Skin of body (tissue), 2 donors: ENCODE measurements around the gene NRG2. TPM values are rescaled to one million over a fixed set of nuclear protein-coding genes. Genes with fewer than 3 reads are reported as not detected.

Experiments
- DNase-seq: peaks from one replicate; lab custom pipeline; 2025; lab: John Stamatoyannopoulos, UW
- total RNA-seq: library from RNA; depleted of rRNA; stranded (reverse); fragments of >200 nt; gene quantifications from one replicate; pipeline ENCODE4 v1.2.3, GENCODE V29; 2014

The NRG2 gene
- total RNA-seq, 1 donor from 2014 or later: 0.99 TPM

DNA sequence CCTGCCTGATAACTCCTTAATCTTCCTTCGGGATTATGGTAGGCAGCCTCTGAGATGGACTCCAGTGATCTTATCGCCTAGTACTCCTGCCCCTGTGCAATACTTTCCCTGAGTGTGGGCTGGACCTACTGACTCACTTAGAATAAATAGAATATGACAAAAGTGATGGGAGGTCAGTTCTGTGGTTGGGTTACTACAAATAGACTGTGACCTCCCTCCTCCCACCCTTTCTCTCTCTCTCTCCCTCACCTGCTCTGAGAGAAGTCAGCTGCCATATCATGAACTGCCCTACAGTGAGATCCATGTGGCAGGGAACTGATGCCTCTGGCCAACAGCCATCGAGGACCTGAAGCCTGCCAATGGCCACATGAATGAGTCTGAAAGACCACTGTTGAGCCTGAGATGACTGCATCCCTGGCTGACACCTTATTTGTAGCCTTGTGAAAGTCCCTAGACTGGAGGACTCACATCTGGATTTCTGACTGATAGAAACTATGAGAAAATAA is 31.7 kb downstream of the NRG2 start:
- no peak for DNase-seq

- no peak for DNase-seq
These were observed 32.3 kb downstream of the NRG2 start for GRCh38 chr5:140010798-140011197.

- no peak for DNase-seq
These were observed 35.8 kb downstream of the NRG2 start for GRCh38 chr5:140007311-140007710.

GRCh38 chr5:140005145-140005591 is 37.9 kb downstream of the NRG2 start:
- DNase-seq: no peak

DNA sequence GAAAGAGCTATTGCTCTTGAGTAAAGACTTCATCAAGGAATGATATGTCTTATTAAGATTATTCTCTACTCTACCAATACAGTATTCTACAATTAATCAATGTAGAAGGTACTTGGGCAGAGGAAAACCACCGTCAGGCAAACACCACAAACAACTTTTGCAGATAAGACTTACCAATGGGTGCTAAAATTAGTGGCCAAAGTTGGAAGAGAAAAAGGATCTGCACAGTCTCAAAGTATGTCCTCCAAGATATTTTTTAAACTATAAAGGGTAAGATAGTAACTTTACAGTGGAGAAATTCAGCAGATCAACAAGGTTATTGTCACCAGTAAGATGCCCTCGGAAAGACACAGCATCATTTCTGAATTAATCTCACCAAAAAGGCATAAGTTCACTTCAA is 38.9 kb downstream of the NRG2 start:
- no peak for DNase-seq

DNA sequence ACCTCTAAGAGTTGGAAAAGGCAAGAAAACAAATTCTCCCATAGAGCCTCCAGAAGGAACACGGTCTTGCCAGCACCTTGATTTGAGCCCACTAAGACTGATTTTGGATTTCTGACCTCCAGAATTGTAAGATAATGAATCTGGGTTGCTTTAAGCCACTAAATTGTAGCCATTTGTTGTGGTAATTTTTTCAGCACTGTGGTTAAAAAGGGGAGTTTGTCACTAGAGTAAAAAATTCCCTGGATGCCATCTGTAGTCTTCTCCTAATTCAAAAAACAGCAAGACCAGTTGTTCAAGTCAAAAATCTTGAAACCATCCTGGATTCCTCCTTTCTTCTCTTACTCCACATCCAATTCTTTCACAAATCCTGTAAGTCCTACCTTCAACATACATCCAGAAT is 39.6 kb downstream of the NRG2 start:
- DNase-seq: no peak

DNA sequence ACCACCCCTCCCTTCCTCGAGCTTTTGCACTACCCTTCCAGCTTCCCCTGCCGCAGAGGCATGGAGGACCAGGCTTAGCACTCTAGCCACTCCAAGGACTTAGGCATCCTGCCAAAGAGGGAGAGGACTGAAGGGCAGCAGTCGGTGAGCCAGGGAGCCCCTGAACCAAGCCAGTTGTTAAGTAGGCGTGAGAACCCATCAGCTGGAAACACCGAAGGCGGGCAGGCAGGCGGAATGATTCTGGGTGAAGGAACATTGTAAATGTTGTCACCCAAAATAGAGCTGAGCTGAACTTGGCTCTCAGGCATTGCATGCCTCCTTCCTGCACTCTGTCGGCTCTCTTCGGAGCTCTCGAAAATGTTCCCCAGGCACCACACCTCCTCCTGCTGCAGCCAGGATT is 42.8 kb downstream of the NRG2 start:
- no peak for DNase-seq

- no peak for DNase-seq
These were observed 44.3 kb downstream of the NRG2 start for GRCh38 chr5:139998837-139999236.

DNA sequence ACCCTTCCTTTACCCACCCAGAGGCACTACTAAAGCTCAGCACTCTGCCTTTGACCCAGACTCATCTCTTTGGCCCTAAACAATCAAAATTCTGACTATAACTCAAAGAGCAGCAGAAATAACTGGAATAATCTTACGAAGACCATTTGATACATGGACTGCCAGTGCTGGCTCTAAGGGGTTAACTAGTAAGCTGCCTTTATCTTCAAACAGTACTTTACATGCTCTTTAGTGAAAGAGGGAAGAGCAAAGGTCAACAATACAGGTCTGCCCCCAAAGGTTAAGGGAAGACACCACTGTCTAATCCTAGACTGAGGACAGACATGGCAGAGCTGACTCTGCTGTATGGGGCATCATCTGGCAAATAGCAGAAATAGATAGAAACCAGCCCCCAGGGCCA is 45.8 kb downstream of the NRG2 start:
- DNase-seq: no peak

DNA sequence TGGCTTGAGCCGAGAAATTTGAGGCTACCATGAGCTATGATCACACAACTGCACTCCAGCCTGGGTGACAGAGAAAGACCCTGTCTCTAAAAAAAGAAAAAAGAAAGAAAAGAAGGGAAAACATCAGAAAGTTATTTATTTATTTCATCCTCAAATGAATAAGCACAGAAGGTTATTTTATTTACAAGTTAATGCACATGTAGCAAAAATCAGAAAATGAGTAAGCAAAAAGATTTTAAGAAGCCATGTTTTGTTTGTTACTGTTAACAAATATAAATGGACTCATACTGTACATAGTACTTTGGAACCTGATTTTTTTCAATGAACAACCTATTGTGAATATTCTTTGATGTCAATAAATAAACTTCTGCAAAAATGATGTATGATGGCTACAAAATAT is 47.2 kb downstream of the NRG2 start:
- no peak for DNase-seq

- no peak for DNase-seq
These were observed 48.9 kb downstream of the NRG2 start for GRCh38 chr5:139994234-139994633.

DNA sequence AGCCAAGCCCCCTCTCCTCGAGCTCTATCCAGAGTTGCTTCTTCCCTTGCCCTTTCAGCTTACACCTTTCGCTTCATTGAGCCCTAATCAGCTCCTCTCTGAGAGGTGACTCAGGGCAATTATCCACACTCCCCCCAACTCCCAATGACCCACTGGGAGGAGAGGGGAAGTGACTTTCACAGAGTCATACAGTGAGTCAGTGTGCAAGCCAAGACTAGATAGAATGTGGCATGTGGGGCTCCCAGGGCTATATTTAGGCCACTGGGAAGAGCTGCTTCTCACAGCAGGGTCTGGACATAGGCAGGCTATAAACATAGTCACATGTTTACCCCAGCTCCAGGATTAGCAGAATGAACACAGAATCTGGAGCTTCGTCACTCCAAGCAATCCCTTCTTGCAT is 57.4 kb downstream of the NRG2 start:
- no peak for DNase-seq

DNA sequence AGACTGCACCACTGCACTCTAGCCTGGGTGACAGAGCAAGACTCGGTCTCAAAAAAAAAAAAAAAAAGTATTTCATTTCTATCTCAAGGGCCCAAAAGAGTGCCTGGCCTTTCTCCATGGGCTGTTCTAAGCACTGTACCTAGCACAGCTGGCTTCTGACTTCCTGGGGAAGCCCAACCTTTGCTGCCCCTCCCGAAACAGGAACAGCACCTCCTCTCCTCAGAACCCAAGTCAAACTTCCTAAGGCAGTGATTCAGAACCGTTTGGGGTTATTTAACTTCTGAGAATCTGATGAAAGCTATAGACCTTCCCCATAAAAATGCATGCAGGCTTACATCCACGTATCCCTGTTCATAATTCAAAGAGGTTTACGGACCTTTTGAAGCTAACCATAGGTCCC is 57.8 kb downstream of the NRG2 start:
- DNase-seq: no peak

DNA sequence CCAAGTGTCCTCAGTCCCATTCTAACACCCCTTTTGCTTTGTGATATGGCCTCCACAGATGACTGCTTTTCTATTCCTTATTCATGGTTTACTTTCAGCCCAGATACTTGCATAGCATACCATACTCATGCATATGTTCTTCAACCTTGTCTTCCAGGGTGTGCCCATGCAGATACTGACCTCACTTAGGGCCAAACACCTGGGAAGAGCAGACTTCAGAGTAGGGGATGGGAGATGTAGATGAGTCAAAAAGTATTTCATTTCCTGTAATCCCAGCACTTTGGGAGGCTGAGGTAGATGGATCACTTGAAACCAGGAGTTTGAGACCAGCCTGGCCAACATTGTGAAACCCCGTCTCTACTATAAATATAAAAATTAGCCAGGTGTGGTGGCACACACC is 58.3 kb downstream of the NRG2 start:
- DNase-seq: no peak

DNA sequence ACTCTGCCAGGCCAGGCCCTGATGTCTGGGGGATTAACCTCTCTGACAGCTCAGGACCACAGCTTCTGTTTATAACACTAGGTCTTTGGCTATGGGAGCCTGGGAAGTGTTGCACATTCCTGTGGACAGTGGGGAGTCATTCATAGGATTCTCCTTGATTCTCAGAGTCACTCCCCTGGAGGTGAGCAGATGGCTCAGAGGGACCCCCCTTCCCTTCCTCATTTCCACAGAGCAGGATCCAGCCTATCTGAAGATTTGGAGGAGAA is 60.2 kb downstream of the NRG2 start:
- no peak for DNase-seq

GRCh38 chr5:139982157-139982974 is 60.7 kb downstream of the NRG2 start:
- no peak for DNase-seq

- no peak for DNase-seq
These were observed 62.3 kb downstream of the NRG2 start for GRCh38 chr5:139980765-139981164.

GRCh38 chr5:139979943-139980342 is 63.2 kb downstream of the NRG2 start:
- no peak for DNase-seq

DNA sequence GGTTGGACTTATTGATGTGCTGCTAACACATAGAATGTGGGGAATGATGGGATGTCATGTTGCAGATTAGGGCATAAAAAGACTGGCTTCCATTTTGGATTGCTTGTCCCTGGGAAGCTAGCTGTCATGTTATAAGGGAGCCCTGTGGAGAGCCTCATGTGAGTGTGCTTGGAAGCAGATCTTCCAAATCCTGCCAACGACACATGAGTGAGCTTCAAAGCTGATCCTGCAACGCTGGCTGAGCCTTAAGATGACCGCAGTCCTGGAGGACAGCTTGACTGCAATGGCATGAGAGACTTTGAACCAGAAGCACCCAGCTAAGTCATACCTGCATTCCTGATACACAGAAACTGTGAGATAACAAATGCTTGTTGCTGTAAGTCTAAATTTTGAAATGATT is 63.6 kb downstream of the NRG2 start:
- no peak for DNase-seq

DNA sequence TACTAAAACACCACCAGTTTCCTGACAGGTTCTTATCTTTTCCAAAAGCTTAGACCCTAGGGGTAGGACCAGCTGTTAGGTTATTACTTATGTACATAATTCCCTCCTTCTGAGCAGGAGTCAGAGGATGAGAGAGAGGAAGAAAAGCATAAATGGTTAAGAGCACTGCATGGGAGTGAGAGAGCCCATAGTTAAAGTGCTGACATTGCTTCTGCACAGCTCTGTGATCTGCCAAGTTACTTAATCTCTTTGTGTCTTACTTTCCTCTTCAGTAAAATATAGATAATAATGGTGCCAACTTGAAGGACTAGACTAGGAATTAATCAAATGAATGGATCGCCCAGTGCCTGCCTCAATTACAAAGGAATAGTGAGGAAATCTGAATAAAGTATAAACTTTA is 66.4 kb downstream of the NRG2 start:
- no peak for DNase-seq

DNA sequence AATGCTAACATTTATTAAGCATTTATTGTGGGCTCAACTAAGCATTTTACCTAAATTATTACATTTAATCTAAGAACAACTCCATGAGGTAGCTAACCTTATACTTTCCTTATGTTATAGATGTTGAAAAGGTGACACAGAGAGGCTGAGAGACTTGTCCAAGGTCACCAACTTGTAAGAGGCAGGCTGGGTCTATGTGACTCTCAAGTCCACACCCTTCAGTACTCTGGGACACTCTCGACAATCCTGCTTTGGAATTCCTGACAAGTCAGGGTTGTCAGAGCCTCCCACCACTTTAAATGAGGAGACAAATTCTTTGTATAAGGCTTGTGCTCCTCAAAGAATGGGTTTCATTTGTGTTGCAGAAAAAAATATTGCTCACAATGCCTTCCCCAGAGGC is 67.2 kb downstream of the NRG2 start:
- DNase-seq: no peak

GRCh38 chr5:139975306-139975705 is 67.8 kb downstream of the NRG2 start:
- DNase-seq: no peak

DNA sequence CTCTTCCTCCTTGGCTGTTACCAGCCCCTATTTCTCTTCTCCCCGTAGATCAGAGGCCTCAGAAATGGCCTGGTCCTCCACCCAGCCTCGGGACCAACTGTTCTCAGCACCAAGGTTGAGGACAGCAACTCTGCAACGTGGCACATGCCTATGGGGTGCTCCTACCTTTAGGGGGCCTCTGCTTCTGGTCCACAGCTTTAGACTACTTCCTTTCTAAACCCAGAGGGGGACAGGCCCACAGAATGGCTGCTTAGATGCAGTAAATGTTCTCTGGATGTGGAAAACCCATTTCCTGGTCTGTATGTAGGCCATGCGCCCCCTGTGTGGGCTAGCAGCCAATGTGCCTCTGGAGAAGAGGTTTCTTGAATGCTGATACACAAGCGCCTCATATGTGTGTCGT is 68.4 kb downstream of the NRG2 start:
- no peak for DNase-seq

GRCh38 chr5:139971202-139971725 is 71.8 kb downstream of the NRG2 start:
- no peak for DNase-seq
